Measurements from ENCODE around the gene DEFB129. TPM values are rescaled to one million over a fixed set of nuclear protein-coding genes. Genes with fewer than 3 reads are reported as not detected.
A peak's percentile ranks its signal among the peaks of the same experiment; 100 is the strongest.

DEFB129 gene
- total RNA-seq, 1 donor from 2014 or later, result not detected

DNA sequence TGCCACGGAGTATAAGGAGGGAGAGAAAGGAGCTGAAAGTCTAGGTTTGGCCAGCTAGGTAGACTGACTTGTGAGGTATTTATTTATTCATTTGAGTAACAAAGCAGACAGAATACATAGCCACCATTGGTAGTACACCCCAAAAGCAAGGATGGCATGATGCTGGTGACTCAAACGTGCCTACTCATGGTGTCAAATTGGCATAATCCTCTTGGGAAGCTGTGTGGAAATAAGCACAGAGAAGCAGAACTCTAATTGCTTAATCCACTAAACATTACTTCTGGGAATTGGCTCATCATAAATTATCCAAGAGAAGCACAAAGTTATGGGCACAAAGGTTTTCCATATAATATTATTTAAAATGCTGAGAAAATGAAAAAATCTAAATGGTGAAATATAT lies 32.9 kb downstream of the DEFB129 start:
- no peaks in the 10 kb centered on the region for H3K36me3 Mint-ChIP-seq (ENCODE audit: low read depth)
- TF ChIP-seq CTCF (IDR thresholded peaks at IDR 0.05), result no peak
- no peak for DNase-seq
- POLR2A ChIA-PET, result no interaction called here
- no peak overlapping the region for H3K27ac Mint-ChIP-seq
- no peaks in the 10 kb centered on the region for H3K9me3 Mint-ChIP-seq
- no peak overlapping the region for H3K4me3 Mint-ChIP-seq
- no peak for ATAC-seq (ENCODE audit: low read depth)
- intact Hi-C loops (cut with micrococcal nuclease), result no loop called here
- H3K4me1 Mint-ChIP-seq, result no peaks in the 10 kb centered on the region
- peaks cover 4% of the 10 kb centered on the region for H3K27me3 Mint-ChIP-seq
- CTCF ChIA-PET, result no interaction called here

GRCh38 chr20:263701-264100 lies 36.6 kb downstream of the DEFB129 start:
- Mint-ChIP-seq H3K36me3 (ENCODE audit: low read depth) (no peaks in the 10 kb centered on the region), H3K27ac (no peak overlapping the region), H3K4me3 (no peak overlapping the region), H3K9me3 (no peaks in the 10 kb centered on the region), H3K27me3 (peaks cover 2% of the 10 kb centered on the region), H3K4me1 (peaks cover 9% of the 10 kb centered on the region)
- no peak for TF ChIP-seq CTCF (IDR thresholded peaks at IDR 0.05)
- intact Hi-C loops (cut with micrococcal nuclease), result no loop called here
- ATAC-seq (ENCODE audit: low read depth), result no peak
- DNase-seq, result no peak
- CTCF ChIA-PET, result interaction anchor here (1.4 kb wide), 1 partner anchor 36 kb away, joined by 3 read pairs; the partner anchor contains the start of gene DEFB129
- POLR2A ChIA-PET, result interaction anchor here (0.6 kb wide), 1 partner anchor 34 kb away, joined by 3 read pairs; the partner anchor contains the start of gene ZCCHC3

- intact Hi-C loops (cut with micrococcal nuclease), result loop anchor here (1.0 kb wide), 4 partner anchors 23 to 63 kb away; partner anchors contain the start of gene C20orf96
- DNase-seq (peak; percentile 86), ATAC-seq (ENCODE audit: low read depth) (peak; percentile 99)
- peak overlapping the region; percentile 81 for H3K4me3 Mint-ChIP-seq
- ChIA-PET POLR2A (interaction anchor here (0.7 to 1.5 kb wide), 3 partner anchors 29 to 57 kb away, joined by 3 to 5 read pairs (median 3); partner anchors contain the start of gene ZCCHC3), CTCF (interaction anchor here (0.7 to 3.1 kb wide), 15 partner anchors 9 to 64 kb away, joined by 3 to 24 read pairs (median 4); partner anchors contain the start of genes DEFB129 and DEFB132)
- no peaks in the 10 kb centered on the region for H3K9me3 Mint-ChIP-seq
- H3K36me3 Mint-ChIP-seq (ENCODE audit: low read depth), result no peaks in the 10 kb centered on the region
- H3K27me3 Mint-ChIP-seq, result peaks cover 2% of the 10 kb centered on the region
- peaks cover 9% of the 10 kb centered on the region for H3K4me1 Mint-ChIP-seq
- peak; percentile 50 for TF ChIP-seq CTCF (IDR thresholded peaks at IDR 0.05)
- H3K27ac Mint-ChIP-seq, result no peak overlapping the region
Observed at GRCh38 chr20:266596-267562, 39.8 kb downstream of the DEFB129 start.

DNA sequence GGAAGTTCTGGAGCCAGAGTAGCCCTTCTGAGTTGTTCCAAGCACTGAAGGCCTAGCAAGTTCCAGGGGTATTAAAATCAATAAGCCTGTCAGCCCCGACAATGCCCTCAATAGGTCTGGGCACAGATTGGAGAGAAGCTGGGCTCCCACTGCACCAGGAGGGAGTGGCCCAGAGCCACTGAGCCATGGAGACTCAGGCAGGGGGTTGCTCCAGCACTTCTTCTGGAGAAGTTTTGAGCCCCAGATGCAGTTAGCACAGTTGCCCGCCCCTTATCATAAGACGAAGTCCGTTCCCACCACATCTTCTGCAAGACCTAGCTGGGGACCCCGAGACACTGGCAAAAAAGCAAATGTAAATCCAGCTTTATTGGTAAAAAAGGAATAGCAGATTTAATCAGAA lies 43.5 kb downstream of the DEFB129 start:
- Mint-ChIP-seq H3K9me3 (no peaks in the 10 kb centered on the region), H3K27me3 (peaks cover 2% of the 10 kb centered on the region), H3K27ac (no peak overlapping the region), H3K4me1 (peaks cover 9% of the 10 kb centered on the region), H3K36me3 (ENCODE audit: low read depth) (no peaks in the 10 kb centered on the region), H3K4me3 (no peak overlapping the region)
- no peak for ATAC-seq (ENCODE audit: low read depth)
- intact Hi-C loops (cut with micrococcal nuclease), result no loop called here
- POLR2A ChIA-PET, result no interaction called here
- CTCF ChIA-PET, result no interaction called here
- DNase-seq, result no peak
- TF ChIP-seq CTCF (IDR thresholded peaks at IDR 0.05), result no peak

DNA sequence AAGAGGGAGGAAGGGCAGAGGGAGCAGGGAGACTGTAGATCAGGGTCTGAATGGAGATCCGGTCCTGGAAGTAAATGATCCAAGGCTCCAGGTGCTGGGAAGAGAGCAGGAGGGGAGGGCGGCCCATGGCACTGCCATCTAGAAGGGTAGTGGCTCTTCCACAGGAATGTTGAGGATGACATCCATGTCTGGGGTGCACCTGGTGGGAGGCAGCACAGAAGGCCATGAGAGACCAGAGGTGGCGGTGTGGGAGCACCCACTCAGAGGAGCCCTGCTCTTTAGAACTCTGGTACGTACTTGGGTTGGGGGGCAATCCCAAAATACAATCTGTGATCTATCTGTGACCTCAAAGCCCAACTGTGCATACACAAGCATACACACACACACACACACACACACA lies 44.0 kb downstream of the DEFB129 start:
- Mint-ChIP-seq H3K36me3 (ENCODE audit: low read depth) (peaks cover under 1% of the 10 kb centered on the region), H3K4me1 (peaks cover 9% of the 10 kb centered on the region), H3K9me3 (no peaks in the 10 kb centered on the region), H3K27me3 (peaks cover 2% of the 10 kb centered on the region), H3K4me3 (no peak overlapping the region), H3K27ac (no peak overlapping the region)
- ATAC-seq (ENCODE audit: low read depth) (no peak), DNase-seq (no peak)
- ChIA-PET CTCF (interaction anchor here (1.1 kb wide), 1 partner anchor 60 kb away, joined by 3 read pairs; no protein-coding TSS in a partner anchor), POLR2A (no interaction called here)
- intact Hi-C loops (cut with micrococcal nuclease), result no loop called here
- no peak for TF ChIP-seq CTCF (IDR thresholded peaks at IDR 0.05)

All from activated B cell treated with CpG ODN at 0.5 μM for 24 hours (primary cell).